MM.1S (cell line): ENCODE results near the gene TDP1.

ENCODE experiments used
- EZH2 ChIP-seq: fragments of 300-600 bp; sonication (generic); optimal IDR thresholded peaks from 2 replicates; pipeline ENCODE3; 2017; ENCODE audit warnings: low read depth, mild to moderate bottlenecking, antibody characterized with exemption, low read length, mixed read lengths
- EZH2phosphoT487 ChIP-seq: fragments of 300-600 bp; sonication (generic); IDR thresholded peaks from 2 replicates; pipeline ENCODE4 v1.6.1; 2018; ENCODE audit warnings: antibody characterized with exemption, low read length
- TF ChIP-seq, protein P1 (sequence below): fragments of 300-600 bp; sonication (generic); IDR thresholded peaks from 2 replicates; pipeline ENCODE4 v1.5.1; 2016; ENCODE audit warnings: antibody characterized with exemption, low read length, mixed read lengths

DNA sequence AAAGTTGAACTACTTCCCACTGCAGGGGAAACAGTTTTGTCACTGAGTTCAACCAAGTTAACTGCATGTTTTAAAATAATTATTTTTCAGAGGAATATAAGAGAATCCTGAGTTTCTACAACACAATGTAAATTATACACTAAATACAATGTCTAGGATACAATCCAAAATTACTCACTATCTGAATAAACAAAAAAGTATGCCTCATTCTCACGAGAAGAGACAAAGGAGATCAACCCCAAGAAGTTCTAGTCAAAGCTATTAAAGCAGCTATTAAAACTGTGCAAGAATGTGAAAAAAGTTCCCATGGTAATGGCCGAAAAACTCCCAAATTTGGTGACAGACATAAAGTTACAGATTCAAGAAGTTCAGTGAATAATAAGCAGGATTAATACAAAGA lies 97.3 kb downstream of the TDP1 start:
- TF ChIP-seq, protein P1, sequence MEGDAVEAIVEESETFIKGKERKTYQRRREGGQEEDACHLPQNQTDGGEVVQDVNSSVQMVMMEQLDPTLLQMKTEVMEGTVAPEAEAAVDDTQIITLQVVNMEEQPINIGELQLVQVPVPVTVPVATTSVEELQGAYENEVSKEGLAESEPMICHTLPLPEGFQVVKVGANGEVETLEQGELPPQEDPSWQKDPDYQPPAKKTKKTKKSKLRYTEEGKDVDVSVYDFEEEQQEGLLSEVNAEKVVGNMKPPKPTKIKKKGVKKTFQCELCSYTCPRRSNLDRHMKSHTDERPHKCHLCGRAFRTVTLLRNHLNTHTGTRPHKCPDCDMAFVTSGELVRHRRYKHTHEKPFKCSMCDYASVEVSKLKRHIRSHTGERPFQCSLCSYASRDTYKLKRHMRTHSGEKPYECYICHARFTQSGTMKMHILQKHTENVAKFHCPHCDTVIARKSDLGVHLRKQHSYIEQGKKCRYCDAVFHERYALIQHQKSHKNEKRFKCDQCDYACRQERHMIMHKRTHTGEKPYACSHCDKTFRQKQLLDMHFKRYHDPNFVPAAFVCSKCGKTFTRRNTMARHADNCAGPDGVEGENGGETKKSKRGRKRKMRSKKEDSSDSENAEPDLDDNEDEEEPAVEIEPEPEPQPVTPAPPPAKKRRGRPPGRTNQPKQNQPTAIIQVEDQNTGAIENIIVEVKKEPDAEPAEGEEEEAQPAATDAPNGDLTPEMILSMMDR, result no peak
- no peak for TF ChIP-seq EZH2
- TF ChIP-seq EZH2phosphoT487, result no peak
